Heart left ventricle (tissue), 13 donors: ENCODE results near the gene CCP110.

ENCODE experiments used
- POLR2A ChIP-seq, 2 donors: fragments of 450-650 bp; IDR thresholded peaks; one replicate each; pipeline ENCODE4 v1.6.1; 2017; ENCODE audit warnings: antibody characterized with exemption in 2 of 2, mild to moderate bottlenecking in 2 of 2, moderate library complexity in 2 of 2
- TF ChIP-seq, protein P1 (sequence below), 12 donors: fragments of 200-600 bp; sonication (generic) in 4 of 12; IDR thresholded peaks; one replicate each; pipeline versions ENCODE4 v1.5.0 to v1.8.0; 2018 to 2022; ENCODE audit warnings: antibody characterized with exemption in 12 of 12, mild to moderate bottlenecking in 5 of 12
- donor health status: ischemic (EF 13 %, LVEDD 7.1; RV severe dilation, severe dysfunction).
- donor health status: DM: no; HTN: yes; CAD: no.
- donor health status: DM: no; HTN: no; CAD: no.
- donor health status: ischemic (EF 25% LVEDD 6.9; RV normal size, moderate dysfunction).
- donor health status: ischemic (EF 25% LVEDD 5.7; RV mildly dilated, moderate dysfunction).
- donor health status: ischemic (EF 35%, LVEDD 5.7; RV mildly dilated, moderate dysfunction).
- donor health status: nonischemic (EF 11% LVEDD 7.7; RV severe dilation, severe dysfunction).
- donor health status: DM: yes; HTN: yes; CAD: no.
- donor health status: PGD.
- donor health status: ischemic (EF 29% LVEDD 5.4; RV normal size, mild dysfunction).
- donor health status: nonischemic (EF 23%, LVEDD 6.1; RV moderate dilation, normal function).

DNA sequence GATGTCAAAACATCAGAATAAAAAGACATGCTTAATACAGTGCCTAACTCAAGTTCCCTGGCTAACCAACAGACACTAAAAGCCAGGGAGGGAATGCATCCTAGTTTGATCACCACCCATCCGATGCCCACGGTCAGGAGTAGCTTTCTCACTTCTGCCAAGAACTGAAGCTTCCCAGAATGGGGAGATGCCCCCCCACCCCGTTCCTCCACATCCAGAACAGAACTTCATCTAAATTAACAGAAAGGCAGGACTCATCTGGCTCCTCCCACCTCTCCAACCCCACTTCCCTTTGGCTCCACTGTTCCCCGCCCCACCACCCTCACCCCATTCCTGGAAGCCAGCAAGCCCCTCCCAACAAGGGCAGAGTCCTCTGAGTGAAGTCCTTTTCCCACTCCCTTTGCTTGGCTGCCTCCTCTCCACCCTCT, 35.5 kb upstream of the CCP110 start:
- TF ChIP-seq, protein P1, sequence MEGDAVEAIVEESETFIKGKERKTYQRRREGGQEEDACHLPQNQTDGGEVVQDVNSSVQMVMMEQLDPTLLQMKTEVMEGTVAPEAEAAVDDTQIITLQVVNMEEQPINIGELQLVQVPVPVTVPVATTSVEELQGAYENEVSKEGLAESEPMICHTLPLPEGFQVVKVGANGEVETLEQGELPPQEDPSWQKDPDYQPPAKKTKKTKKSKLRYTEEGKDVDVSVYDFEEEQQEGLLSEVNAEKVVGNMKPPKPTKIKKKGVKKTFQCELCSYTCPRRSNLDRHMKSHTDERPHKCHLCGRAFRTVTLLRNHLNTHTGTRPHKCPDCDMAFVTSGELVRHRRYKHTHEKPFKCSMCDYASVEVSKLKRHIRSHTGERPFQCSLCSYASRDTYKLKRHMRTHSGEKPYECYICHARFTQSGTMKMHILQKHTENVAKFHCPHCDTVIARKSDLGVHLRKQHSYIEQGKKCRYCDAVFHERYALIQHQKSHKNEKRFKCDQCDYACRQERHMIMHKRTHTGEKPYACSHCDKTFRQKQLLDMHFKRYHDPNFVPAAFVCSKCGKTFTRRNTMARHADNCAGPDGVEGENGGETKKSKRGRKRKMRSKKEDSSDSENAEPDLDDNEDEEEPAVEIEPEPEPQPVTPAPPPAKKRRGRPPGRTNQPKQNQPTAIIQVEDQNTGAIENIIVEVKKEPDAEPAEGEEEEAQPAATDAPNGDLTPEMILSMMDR (IDR thresholded peaks at IDR 0.05): no peak
- TF ChIP-seq POLR2A (IDR thresholded peaks at IDR 0.05): no peak
